Parathyroid adenoma (tissue), 2 donors: ENCODE results near the gene SHISA5.
A peak's percentile ranks its signal among the peaks of the same experiment; 100 is the strongest.

Source experiments
- H2AFZ ChIP-seq: fragments of 300-600 bp; sonication (generic); one replicate; pipeline ENCODE4 v1.7.0; 2017; ENCODE audit warnings: antibody characterized with exemption, mild to moderate bottlenecking
- H3K27ac ChIP-seq: fragments of 300-600 bp; sonication (generic); one replicate; pipeline ENCODE4 v1.7.0; 2017
- H3K27me3 ChIP-seq: fragments of 300-600 bp; sonication (generic); one replicate; pipeline ENCODE4 v1.7.0; 2017; ENCODE audit warnings: low read length; ENCODE audit not compliant: control insufficient read depth, insufficient read depth
- H3K36me3 ChIP-seq: fragments of 300-600 bp; sonication (generic); one replicate; pipeline ENCODE4 v1.7.0; 2017; ENCODE audit warnings: low read length; ENCODE audit not compliant: control insufficient read depth, insufficient read depth
- H3K4me1 ChIP-seq: fragments of 300-600 bp; sonication (generic); one replicate; pipeline ENCODE4 v1.7.0; 2017; ENCODE audit warnings: control low read depth
- H3K4me2 ChIP-seq: fragments of 300-600 bp; sonication (generic); one replicate; pipeline ENCODE4 v1.7.0; 2017; ENCODE audit warnings: low read length
- H3K4me3 ChIP-seq: fragments of 300-600 bp; sonication (generic); one replicate; pipeline ENCODE4 v1.7.0; 2017; ENCODE audit warnings: low read depth, low read length
- H3K79me2 ChIP-seq: fragments of 300-600 bp; sonication (generic); one replicate; pipeline ENCODE4 v1.7.0; 2017; ENCODE audit warnings: control low read depth
- H3K9ac ChIP-seq: fragments of 300-600 bp; sonication (generic); one replicate; pipeline ENCODE4 v1.7.0; 2017; ENCODE audit warnings: mild to moderate bottlenecking
- H3K9me3 ChIP-seq: fragments of 300-600 bp; sonication (generic); one replicate; pipeline ENCODE4 v1.7.0; 2017; ENCODE audit warnings: low read length; ENCODE audit not compliant: control insufficient read depth
- TF ChIP-seq, protein P1 (sequence below): fragments of 300-600 bp; sonication (generic); IDR thresholded peaks from one replicate; pipeline ENCODE4 v1.7.0; 2017; ENCODE audit warnings: antibody characterized with exemption, mild to moderate bottlenecking
- donor health status: primary hyperparathyroidism.

SHISA5 gene

DNA sequence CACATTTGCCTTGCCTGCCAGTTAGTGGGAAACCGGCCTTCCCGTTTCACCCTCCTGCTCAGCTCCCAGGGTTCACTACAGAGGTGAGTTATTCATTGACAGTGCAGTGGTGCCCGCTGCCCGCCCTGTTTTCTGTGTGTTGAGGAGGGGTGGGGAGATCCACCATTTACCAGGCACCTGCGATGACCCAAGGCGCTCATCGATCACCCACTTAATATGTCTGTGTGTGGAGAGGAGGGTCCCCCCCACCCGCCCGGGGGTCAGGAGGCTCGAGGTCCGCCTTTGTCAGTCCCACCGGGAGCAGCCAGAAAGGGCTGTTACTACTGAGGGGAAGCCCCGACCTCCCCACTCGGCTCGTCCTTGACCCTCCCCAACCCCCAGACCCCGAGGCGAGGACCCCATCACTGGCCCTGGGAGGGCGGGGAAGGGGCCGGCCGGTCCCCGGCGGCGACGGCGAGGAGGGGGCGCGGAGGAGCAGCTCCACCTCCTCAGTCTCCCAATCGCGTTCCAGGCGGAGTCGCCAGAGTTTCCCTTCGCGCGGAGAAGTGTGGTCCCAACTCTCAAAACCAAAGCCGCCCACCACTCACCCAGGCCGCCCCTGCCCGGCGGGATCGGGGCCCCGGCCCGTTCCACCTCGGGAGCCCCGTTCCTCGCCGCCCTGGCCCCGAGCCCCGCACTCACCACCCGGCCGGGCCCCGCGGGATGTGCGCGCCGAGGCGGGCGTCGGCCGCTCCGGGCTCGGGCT lies 75.2 kb downstream of the SHISA5 start:
- Histone ChIP-seq H3K36me3 (no peaks in the 10 kb centered on the region), H3K4me2 (peak overlapping the region; percentile 79), H3K4me3 (peak overlapping the region; percentile 65), H3K79me2 (no peaks in the 10 kb centered on the region), H3K27me3 (no peaks in the 10 kb centered on the region), H3K9ac (no peak overlapping the region), H3K4me1 (peaks cover 40% of the 10 kb centered on the region), H2AFZ (peak overlapping the region; percentile 75), H3K27ac (no peak overlapping the region), H3K9me3 (no peaks in the 10 kb centered on the region)
- TF ChIP-seq, protein P1, sequence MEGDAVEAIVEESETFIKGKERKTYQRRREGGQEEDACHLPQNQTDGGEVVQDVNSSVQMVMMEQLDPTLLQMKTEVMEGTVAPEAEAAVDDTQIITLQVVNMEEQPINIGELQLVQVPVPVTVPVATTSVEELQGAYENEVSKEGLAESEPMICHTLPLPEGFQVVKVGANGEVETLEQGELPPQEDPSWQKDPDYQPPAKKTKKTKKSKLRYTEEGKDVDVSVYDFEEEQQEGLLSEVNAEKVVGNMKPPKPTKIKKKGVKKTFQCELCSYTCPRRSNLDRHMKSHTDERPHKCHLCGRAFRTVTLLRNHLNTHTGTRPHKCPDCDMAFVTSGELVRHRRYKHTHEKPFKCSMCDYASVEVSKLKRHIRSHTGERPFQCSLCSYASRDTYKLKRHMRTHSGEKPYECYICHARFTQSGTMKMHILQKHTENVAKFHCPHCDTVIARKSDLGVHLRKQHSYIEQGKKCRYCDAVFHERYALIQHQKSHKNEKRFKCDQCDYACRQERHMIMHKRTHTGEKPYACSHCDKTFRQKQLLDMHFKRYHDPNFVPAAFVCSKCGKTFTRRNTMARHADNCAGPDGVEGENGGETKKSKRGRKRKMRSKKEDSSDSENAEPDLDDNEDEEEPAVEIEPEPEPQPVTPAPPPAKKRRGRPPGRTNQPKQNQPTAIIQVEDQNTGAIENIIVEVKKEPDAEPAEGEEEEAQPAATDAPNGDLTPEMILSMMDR = no peak

DNA sequence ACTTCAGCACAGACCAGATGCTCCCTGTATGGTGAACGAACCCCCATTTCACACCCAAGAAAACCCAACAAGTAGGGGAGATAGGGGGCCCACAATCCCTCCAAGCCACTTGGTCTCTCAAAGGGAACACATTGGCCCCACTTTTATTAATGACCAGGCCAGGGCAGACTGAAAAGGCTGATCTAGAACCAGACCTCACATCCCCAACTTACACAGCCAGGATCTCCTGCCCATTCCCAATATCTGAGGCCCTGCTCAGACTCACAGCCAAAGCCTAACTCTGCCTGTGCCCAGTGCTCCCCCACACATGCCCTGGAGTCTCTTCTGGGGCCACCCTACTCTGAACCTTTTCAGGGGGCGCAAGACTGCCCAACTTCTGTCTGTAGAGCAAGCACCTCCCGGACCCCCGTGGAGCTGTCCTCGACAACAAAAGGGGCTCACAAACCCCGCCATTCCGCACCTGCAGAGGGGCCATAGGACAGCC lies 75.8 kb downstream of the SHISA5 start:
- TF ChIP-seq, protein P1 = no peak
- H3K79me2 ChIP-seq = no peaks in the 10 kb centered on the region
- no peak overlapping the region for H3K4me3 ChIP-seq
- peak overlapping the region; percentile 79 for H3K4me2 ChIP-seq
- H3K27ac ChIP-seq = no peak overlapping the region
- peak overlapping the region; percentile 75 for H2AFZ ChIP-seq
- H3K4me1 ChIP-seq = peaks cover 40% of the 10 kb centered on the region
- no peaks in the 10 kb centered on the region for H3K27me3 ChIP-seq
- H3K9ac ChIP-seq = no peak overlapping the region
- no peaks in the 10 kb centered on the region for H3K9me3 ChIP-seq
- no peaks in the 10 kb centered on the region for H3K36me3 ChIP-seq

GRCh38 chr3:48427630-48427962 lies 76.4 kb downstream of the SHISA5 start:
- no peak overlapping the region for H3K9ac ChIP-seq
- H3K79me2 ChIP-seq = no peaks in the 10 kb centered on the region
- no peak overlapping the region for H3K4me3 ChIP-seq
- peak overlapping the region; percentile 20 for H3K27ac ChIP-seq
- peaks cover 40% of the 10 kb centered on the region for H3K4me1 ChIP-seq
- H3K4me2 ChIP-seq = no peak overlapping the region
- no peaks in the 10 kb centered on the region for H3K9me3 ChIP-seq
- no peak overlapping the region for H2AFZ ChIP-seq
- H3K27me3 ChIP-seq = no peaks in the 10 kb centered on the region
- TF ChIP-seq, protein P1 = no peak
- no peaks in the 10 kb centered on the region for H3K36me3 ChIP-seq

DNA sequence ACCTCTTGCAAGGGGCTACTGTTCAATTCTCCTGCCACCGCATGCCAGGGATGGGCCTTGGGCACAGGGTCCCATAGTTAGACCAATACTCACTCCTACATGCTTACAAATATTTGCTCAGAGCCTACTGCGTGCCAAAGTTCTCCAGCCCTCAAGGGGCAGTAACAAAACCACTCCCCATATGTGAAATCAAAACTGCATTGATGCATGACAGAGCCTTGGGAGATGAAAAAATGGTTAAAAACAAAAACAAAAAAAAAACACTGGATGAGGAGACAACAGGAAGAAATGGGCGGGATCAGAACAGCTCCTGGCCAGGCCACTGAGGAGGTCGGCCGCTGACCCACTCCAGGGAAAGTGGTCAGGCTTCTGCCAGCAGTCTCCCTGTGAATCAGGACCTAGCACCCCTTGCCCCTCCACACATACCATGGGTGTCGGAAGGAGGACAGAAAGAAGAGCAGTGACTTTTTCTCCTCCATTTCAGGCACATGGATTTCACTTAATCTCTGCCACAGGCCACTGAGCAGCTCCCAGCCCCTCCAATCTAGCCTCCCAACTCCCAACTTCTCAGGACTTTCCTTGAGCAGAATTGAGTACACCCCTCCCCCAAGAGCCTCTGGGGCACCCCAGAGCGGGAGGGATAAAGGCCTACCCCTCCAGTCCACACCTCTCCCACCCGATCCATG lies 76.9 kb downstream of the SHISA5 start:
- TF ChIP-seq, protein P1 = no peak
- H3K27ac ChIP-seq = peak overlapping the region; percentile 20
- H3K4me2 ChIP-seq = no peak overlapping the region
- H3K36me3 ChIP-seq = no peaks in the 10 kb centered on the region
- peak overlapping the region; percentile 15 for H2AFZ ChIP-seq
- H3K79me2 ChIP-seq = no peaks in the 10 kb centered on the region
- H3K4me3 ChIP-seq = no peak overlapping the region
- H3K9ac ChIP-seq = no peak overlapping the region
- no peaks in the 10 kb centered on the region for H3K9me3 ChIP-seq
- no peaks in the 10 kb centered on the region for H3K27me3 ChIP-seq
- H3K4me1 ChIP-seq = peaks cover 40% of the 10 kb centered on the region
